HepG2 (cell line): ENCODE data around the gene B4GALT3. TPM values are rescaled to one million over a fixed set of nuclear protein-coding genes. Genes with fewer than 3 reads are reported as not detected.
A peak's percentile ranks its signal among the peaks of the same experiment; 100 is the strongest.

Experiments used
- NR1H2 ChIP-seq: sonication (generic); formaldehyde crosslinking; IDR thresholded peaks from 2 replicates; pipeline ENCODE4 v1.8.1; 2022; ENCODE audit warnings: low read depth, missing genetic modification reagents, borderline replicate concordance
- polyA plus RNA-seq, 8 experiments: library from polyadenylated mRNA; depleted of rRNA in 3 of 8; stranded (reverse) in 7 of 8; unstranded in 1 of 8; fragments of >200 nt; fragmentation: Illumina TruSeq in 4 of 8; extraction: Trizol in 4 of 8; gene quantifications; 2 replicates each; pipeline versions ENCODE4 v1.2.1 to v1.2.3, GENCODE V29; 2011 to 2016; ENCODE audit warnings: low read depth in 4 of 8, missing spikeins in 1 of 8, mixed read lengths in 1 of 8; ENCODE audit not compliant: insufficient read depth in 1 of 8
- total RNA-seq, 5 experiments: library from RNA; depleted of rRNA; stranded (reverse); fragments of >200 nt; fragmentation: Illumina TruSeq; extraction: Trizol; gene quantifications; 2 replicates each; pipeline ENCODE4 v1.2.3, GENCODE V29; 2016; ENCODE audit warnings: low read depth in 1 of 5
- TF ChIP-seq, protein P1 (sequence below): sonication (generic); formaldehyde crosslinking; IDR thresholded peaks from 2 replicates; pipeline ENCODE4 v1.5.0; 2020; ENCODE audit warnings: mild to moderate bottlenecking, missing genetic modification reagents
- TF ChIP-seq, protein P2 (sequence below): sonication (generic); formaldehyde crosslinking; IDR thresholded peaks from 2 replicates; pipeline ENCODE4 v1.5.1; 2020; ENCODE audit warnings: missing genetic modification reagents, mild to moderate bottlenecking, borderline replicate concordance
- TF ChIP-seq, protein P3 (sequence below): sonication (generic); formaldehyde crosslinking; IDR thresholded peaks from 2 replicates; pipeline ENCODE4 v1.4.0; 2020; ENCODE audit warnings: missing genetic modification reagents

The B4GALT3 gene
- total and polyA plus RNA-seq, 2 of the 13 experiments (the other 11 are each of a cell fraction or from before 2014, with no cell fraction given) = 35.6 to 40.4 TPM

DNA sequence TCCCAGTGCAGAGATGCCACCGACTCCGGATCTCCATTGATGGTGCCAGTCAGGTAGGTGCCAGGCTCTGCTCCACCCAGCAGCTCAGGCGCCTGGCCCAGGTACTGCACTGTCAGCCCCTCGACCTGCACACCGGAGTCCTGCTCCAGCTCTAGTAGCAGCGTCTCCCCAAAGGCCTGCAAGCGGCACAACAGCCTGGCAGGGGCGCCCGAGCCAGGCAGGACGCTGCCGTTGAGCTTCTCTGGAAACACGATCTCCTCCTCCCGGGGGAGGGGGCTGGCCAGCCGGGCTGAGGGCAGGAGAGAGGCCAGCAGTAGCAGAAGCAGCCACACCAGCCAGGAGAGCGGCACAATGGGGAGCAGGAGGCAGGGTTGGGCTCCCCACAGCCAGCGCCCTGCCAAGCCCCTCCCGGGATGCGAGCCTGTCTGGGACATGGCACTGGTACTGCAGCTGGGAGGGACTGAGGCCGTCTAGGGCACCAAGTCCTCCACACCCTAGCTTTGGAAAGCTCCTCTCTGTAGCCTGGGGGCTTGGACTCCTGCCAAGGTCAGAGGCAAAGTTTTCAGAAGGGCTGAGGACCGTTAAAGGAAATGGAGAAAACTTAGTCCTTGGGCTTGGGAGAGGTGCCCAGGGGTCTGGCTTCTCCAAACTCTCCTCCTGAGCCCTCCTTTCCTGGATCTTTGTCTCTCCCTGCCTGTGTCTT, 21.0 kb upstream of the B4GALT3 start (continued):
- TF ChIP-seq NR1H2 (CRISPR knock-in tag) = no peak
- TF ChIP-seq, protein P1, sequence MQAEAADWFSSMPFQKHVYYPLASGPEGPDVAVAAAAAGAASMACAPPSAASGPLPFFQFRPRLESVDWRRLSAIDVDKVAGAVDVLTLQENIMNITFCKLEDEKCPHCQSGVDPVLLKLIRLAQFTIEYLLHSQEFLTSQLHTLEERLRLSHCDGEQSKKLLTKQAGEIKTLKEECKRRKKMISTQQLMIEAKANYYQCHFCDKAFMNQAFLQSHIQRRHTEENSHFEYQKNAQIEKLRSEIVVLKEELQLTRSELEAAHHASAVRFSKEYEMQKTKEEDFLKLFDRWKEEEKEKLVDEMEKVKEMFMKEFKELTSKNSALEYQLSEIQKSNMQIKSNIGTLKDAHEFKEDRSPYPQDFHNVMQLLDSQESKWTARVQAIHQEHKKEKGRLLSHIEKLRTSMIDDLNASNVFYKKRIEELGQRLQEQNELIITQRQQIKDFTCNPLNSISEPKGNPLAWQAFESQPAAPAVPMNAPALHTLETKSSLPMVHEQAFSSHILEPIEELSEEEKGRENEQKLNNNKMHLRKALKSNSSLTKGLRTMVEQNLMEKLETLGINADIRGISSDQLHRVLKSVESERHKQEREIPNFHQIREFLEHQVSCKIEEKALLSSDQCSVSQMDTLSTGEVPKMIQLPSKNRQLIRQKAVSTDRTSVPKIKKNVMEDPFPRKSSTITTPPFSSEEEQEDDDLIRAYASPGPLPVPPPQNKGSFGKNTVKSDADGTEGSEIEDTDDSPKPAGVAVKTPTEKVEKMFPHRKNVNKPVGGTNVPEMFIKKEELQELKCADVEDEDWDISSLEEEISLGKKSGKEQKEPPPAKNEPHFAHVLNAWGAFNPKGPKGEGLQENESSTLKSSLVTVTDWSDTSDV = no peak
- TF ChIP-seq, protein P2, sequence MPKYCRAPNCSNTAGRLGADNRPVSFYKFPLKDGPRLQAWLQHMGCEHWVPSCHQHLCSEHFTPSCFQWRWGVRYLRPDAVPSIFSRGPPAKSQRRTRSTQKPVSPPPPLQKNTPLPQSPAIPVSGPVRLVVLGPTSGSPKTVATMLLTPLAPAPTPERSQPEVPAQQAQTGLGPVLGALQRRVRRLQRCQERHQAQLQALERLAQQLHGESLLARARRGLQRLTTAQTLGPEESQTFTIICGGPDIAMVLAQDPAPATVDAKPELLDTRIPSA = 0 out of 2 replicates have a peak, but pooled peaks have one; percentile 35
- TF ChIP-seq, protein P3, sequence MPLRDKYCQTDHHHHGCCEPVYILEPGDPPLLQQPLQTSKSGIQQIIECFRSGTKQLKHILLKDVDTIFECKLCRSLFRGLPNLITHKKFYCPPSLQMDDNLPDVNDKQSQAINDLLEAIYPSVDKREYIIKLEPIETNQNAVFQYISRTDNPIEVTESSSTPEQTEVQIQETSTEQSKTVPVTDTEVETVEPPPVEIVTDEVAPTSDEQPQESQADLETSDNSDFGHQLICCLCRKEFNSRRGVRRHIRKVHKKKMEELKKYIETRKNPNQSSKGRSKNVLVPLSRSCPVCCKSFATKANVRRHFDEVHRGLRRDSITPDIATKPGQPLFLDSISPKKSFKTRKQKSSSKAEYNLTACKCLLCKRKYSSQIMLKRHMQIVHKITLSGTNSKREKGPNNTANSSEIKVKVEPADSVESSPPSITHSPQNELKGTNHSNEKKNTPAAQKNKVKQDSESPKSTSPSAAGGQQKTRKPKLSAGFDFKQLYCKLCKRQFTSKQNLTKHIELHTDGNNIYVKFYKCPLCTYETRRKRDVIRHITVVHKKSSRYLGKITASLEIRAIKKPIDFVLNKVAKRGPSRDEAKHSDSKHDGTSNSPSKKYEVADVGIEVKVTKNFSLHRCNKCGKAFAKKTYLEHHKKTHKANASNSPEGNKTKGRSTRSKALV (CRISPR knock-in tag) = no peak
